ENCODE data around the gene ITPRIPL2.

Gene ITPRIPL2

GRCh38 chr16:19135896-19136438 is 22.2 kb downstream of the ITPRIPL2 start:
- peak; percentile 29 for DNase-seq (ENCODE audit: low read depth, low spot score)
- in situ Hi-C loops (cut with HindIII; ENCODE audit: low sequenced_read_pairs): no loop called here
- no peak overlapping the region for H3K4me3 ChIP-seq (ENCODE audit: low read depth, low read length)
- TF ChIP-seq CTCF (IDR thresholded peaks at IDR 0.05; ENCODE audit: low read depth, low read length): no peak

GRCh38 chr16:19136549-19137196 is 22.9 kb downstream of the ITPRIPL2 start:
- in situ Hi-C loops (cut with HindIII; ENCODE audit: low sequenced_read_pairs): no loop called here
- no peak overlapping the region for H3K4me3 ChIP-seq (ENCODE audit: low read depth, low read length)
- TF ChIP-seq CTCF (IDR thresholded peaks at IDR 0.05; ENCODE audit: low read depth, low read length): no peak
- peak; percentile 27 for DNase-seq (ENCODE audit: low read depth, low spot score)

- in situ Hi-C loops (cut with HindIII; ENCODE audit: low sequenced_read_pairs): no loop called here
- TF ChIP-seq CTCF (IDR thresholded peaks at IDR 0.05; ENCODE audit: low read depth, low read length): no peak
- H3K4me3 ChIP-seq (ENCODE audit: low read depth, low read length): no peak overlapping the region
- peak; percentile 62 for DNase-seq (ENCODE audit: low read depth, low spot score)
These were observed 23.7 kb downstream of the ITPRIPL2 start for GRCh38 chr16:19137201-19138128.

DNA sequence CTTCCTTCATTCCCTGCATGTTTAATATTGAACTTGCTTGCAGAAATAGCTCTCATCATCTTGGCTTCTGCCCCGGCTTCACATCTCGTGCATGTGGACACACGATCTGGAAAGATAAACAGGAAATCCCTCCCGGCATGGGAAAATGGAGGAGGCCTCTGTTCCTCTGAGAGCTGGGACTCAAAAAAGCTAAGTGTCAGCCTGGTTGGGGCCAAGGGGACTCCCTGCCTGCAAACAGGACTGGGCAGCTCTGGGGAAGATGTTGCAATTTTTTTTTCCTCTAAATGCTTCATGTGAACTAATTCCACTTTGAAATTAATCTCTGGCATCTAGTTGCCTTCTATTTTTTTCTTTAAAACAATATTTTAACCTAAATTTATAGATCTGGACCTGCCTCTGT is 24.8 kb downstream of the ITPRIPL2 start:
- no peak for TF ChIP-seq CTCF (IDR thresholded peaks at IDR 0.05; ENCODE audit: low read depth, low read length)
- peak; percentile 76 for DNase-seq (ENCODE audit: low read depth, low spot score)
- in situ Hi-C loops (cut with HindIII; ENCODE audit: low sequenced_read_pairs): no loop called here
- no peak overlapping the region for H3K4me3 ChIP-seq (ENCODE audit: low read depth, low read length)

DNA sequence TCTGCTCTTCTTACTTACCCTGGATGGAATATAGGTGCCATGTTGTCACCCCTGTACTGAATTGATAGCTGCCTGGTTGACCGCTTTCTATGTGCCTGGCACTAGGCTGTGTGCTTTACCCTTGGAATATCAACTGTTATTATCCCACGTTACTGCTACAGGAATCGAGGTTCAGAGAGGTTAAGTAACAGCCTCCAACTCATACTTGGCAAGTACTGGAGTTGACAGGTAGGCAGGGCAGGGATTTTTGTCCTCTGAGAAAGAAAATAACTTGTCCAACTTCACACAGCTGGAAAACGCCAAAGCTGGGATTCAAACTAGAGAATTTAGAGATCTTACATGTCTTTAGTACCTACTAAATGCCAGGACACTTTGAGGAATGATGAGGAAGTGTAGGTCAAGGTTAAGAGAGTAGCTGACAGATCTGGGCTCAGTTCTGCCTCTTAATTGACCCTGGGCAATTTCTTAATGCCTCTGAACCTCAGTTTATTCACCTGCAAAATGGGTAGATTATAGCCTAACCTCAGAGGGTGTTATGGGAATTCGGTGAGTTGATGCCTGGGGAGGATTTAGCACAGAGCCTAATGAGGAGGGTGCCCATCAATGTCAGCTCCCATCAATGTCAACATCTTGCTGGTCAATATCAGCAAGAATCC is 25.8 kb downstream of the ITPRIPL2 start:
- in situ Hi-C loops (cut with HindIII; ENCODE audit: low sequenced_read_pairs): no loop called here

More for the DNA sequence above, 25.8 kb downstream of the ITPRIPL2 start:
- no peak overlapping the region for H3K4me3 ChIP-seq (ENCODE audit: low read depth, low read length)
- no peak for TF ChIP-seq CTCF (IDR thresholded peaks at IDR 0.05; ENCODE audit: low read depth, low read length)
- DNase-seq (ENCODE audit: low read depth, low spot score): no peak
